Measurements from ENCODE around the gene TRIM63. TPM values are rescaled to one million over a fixed set of nuclear protein-coding genes. Genes with fewer than 3 reads are reported as not detected.

TRIM63 gene
- 0.70 TPM in 1 of 2 replicates, not detected in the other for total RNA-seq

GRCh38 chr1:26067432-26067911 lies at the start of gene TRIM63:
Gene TRIM63, minus strand, starts transcription at chr1:26067630. Its CDS starts 136 bp downstream, at chr1:26067494.

GRCh38 chr1:26111530-26112406 lies 44.3 kb upstream of the TRIM63 start, which contains the start of gene PDIK1L:
Gene PDIK1L, plus strand, starts transcription at chr1:26111824. Its CDS starts 2,485 bp downstream, at chr1:26114309.

DNA sequence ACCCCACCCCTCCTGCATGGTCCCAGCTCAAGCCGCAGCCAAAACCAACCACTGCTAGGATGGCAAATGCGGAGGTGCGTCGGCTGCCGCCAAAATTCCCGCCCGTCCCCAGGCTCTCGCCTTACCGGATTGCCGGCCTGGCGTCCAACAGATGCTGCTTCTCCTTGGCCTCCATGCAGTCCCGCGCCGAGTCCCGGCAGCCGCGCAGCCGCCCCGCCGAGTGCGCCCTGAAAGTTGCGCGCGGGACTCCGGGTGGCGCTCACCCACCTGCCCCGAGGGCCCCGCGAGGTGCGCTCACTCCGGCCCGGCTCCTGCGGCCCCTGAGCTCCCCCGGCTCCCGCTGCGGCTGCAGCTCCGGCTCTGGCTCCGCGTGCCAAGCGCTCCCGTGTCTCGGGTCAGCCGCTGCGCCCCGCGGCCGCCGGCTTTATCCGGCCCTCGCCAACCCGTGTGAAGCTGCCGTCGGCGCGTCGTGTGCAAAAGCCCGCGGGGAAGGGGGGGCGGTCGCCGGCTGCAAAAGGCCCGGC lies 21.6 kb downstream of the TRIM63 start, which contains the start of gene SLC30A2:
TSS of gene SLC30A2 (minus strand) at position 397 of the 524 bp plus-strand sequence. CDS start at position 175, 222 bp downstream.

DNA sequence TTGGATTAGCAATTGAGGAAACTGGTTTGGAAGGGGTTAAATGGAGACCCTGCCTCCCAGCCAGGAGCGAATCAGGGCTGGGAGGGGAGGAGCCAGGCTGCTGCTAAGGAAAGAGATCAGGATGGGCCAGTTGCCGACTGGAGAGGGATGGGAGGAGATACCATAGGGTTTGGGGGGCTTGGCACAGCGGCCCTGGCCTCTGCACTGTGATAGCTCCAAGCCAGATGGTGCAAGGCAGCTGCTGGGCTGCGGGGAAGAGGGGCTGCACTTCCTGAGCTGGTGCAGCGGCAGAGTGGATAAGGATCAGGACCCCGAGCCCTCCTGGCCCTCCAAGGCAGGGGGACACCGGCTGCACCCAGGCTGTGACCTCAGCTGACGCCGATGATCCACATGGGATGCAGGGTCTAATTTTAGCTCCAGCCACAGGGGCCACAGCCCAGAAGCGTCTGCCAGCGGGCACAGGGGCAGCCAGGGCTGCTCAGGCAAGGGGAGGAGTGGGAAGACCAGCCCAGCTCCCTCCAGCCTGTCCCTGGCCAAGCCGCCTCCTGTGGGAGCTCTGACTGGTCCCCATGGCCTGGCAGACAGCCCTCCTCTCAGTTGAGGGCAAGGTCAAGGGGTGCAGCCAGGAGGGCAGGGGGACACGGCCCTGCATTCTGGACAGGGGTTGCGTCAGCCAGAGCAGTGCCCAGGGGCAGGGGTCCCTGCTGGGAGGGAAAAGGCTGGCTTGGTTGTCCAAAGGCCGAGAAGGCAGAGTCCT lies 45.6 kb downstream of the TRIM63 start, which contains the start of gene EXTL1:
TSS of gene EXTL1 (plus strand) at position 129 of the 757 bp plus-strand sequence. CDS start 872 bp downstream, outside the sequence.

Other genes starting within 250 kb of the TRIM63 start
- 47.6 and 48.3 TPM in 2 replicates for gene MTFR1L, start 247.7 kb downstream of the TRIM63 start, total RNA-seq
- 0.58 TPM in 1 of 2 replicates, not detected in the other for gene AUNIP, start 208.2 kb downstream of the TRIM63 start, total RNA-seq
- 6.1 and 7.2 TPM in 2 replicates for gene PAQR7, start 191.9 kb downstream of the TRIM63 start, total RNA-seq
- 17.9 and 26.3 TPM in 2 replicates for gene STMN1, start 161.2 kb downstream of the TRIM63 start, total RNA-seq
- gene PAFAH2, start 69.6 kb downstream of the TRIM63 start, total RNA-seq: 2.3 and 3.2 TPM in 2 replicates
- 0.12 and 0.60 TPM in 2 replicates for gene EXTL1, start 45.9 kb downstream of the TRIM63 start, total RNA-seq
- not detected in 2 replicates for gene SLC30A2, start 21.5 kb downstream of the TRIM63 start, total RNA-seq
- 1.7 and 1.9 TPM in 2 replicates for gene PDIK1L, start 44.2 kb upstream of the TRIM63 start, total RNA-seq
- gene FAM110D, start 91.4 kb upstream of the TRIM63 start, total RNA-seq: 0.43 TPM in 1 of 2 replicates, not detected in the other
- gene C1orf232, start 101.3 kb upstream of the TRIM63 start, total RNA-seq: not detected in 2 replicates
- gene ZNF593, start 102.3 kb upstream of the TRIM63 start, total RNA-seq: 36.7 and 58.7 TPM in 2 replicates
- gene ZNF593OS, start 104.2 kb upstream of the TRIM63 start, total RNA-seq: 0.23 TPM in 1 of 2 replicates, not detected in the other
- 0.17 and 1.8 TPM in 2 replicates for gene CNKSR1, start 109.9 kb upstream of the TRIM63 start, total RNA-seq
- gene CATSPER4, start 123.0 kb upstream of the TRIM63 start, total RNA-seq: not detected in 2 replicates
- 6.0 TPM in 2 replicates for gene CEP85, start 166.6 kb upstream of the TRIM63 start, total RNA-seq
- gene SH3BGRL3, start 212.5 kb upstream of the TRIM63 start, total RNA-seq: 121 and 201 TPM in 2 replicates
- 2.2 and 2.8 TPM in 2 replicates for gene UBXN11, start 239.0 kb upstream of the TRIM63 start, total RNA-seq

All from pericardium fibroblast (primary cell).